Breast epithelium (tissue), 3 donors: ENCODE results near the gene RNU6-7.

ENCODE experiments used
- CTCF ChIP-seq, 3 donors: fragments of 450-650 bp; IDR thresholded peaks; one replicate each; pipeline ENCODE4 v1.5.1; 2016 to 2017; ENCODE audit warnings: antibody characterized with exemption in 3 of 3, mild to moderate bottlenecking in 3 of 3, moderate library complexity in 3 of 3
- POLR2AphosphoS5 ChIP-seq, 3 donors: sonication (generic); formaldehyde crosslinking; IDR thresholded peaks; one replicate each; pipeline ENCODE4 v1.6.1; 2017; ENCODE audit warnings: antibody characterized with exemption in 3 of 3

GRCh38 chr14:32203928-32204357 lies 2.1 kb downstream of the RNU6-7 start:
- TF ChIP-seq POLR2AphosphoS5 (IDR thresholded peaks at IDR 0.05) (no peak), CTCF (IDR thresholded peaks at IDR 0.05) (no peak)
